Stimulated activated CD4-positive, alpha-beta T cell treated with anti-CD3 and anti-CD28 coated beads, TNF-alpha, amount 100 ng/mL, for 1 hour (primary cell): ENCODE data around the gene SUPT3H.
"Not testable (repeated sequence)": the region's sequence is repeated elsewhere in the genome, so short reads cannot be mapped to it uniquely, and the experiment has no call there.

ENCODE experiments used
- DNase-seq, 3 donors: peaks; one replicate each; pipeline ENCODE4 v3.0.0-alpha.2; 2020; ENCODE audit warnings: low read depth in 3 of 3, low spot score in 1 of 3

Gene SUPT3H

DNA sequence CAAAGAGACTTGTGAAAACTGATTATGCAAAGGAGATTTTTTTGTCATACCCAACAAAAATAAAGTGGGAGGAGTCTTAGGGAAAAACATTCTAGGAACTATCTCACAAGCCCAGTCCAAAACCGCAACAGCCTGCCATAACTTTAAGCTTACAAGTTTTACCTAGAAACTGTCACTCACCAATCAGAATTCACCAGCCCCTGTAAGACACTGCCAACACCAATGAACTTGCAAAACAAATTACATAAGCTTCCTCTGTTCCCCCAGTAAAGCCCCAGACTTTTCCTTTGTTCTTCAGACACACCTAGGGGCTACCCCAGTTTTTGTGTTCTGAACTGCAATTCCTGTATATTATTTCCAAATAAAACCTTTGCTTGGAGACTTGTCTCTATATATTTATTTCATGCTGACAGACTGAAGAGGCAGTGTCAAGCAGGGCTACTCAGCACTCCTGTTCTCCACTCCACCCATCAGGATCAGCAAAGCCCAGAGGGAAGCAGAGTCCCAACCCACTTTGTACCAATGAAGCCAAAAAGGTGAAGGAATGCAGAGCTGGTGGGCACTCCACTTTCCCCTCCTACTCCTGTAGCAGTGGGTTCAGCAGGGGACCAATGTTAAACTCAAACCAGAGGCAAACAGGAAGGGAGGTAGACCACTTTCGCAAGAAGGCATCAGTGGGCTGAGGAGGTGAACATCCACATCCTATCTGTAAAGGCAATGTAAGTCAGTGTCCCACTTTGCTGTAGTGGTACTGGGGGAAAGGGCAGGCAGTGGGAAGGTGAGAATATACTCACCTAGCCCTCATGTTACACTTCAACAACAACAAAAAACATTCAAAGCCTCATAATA is 192.1 kb downstream of the SUPT3H start:
- DNase-seq: no peak

DNA sequence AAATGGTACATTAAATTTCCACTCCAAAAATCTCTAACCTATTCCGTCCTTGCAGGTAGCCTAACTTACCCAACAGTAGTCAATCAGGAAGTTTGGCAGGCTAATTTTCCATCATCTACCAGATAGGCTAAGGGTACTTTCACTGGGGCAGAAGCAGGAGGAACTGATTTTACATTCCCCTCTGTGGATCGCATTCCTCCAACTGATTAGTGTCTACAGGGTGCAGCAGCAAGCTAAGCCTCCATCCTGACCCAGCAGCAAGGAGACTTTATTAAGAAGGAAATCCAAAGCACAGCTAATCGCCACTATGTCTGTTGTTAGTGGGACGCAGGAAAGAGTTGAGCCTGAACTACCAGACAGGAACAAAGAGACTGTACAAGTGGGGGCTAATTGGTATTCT is 192.8 kb downstream of the SUPT3H start:
- DNase-seq: no peak

DNA sequence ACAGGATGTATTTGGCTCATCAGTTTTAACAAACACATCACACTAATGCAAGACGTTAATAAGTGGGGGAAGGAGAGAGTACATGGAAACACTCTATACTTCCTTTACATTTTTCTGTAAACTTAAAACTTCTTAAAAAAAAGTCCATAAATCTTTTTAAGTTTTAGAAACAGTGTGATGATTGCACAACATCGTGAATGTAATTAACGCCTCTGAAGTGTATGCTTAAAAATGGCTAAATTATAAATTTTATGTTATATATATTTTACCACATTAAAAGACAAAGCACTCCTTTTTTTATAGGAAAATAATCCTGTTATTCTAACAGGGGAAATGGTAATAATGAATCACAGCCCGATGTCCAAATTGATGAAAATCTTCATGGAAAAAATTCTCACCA is 193.7 kb downstream of the SUPT3H start:
- DNase-seq: no peak

- not testable (repeated sequence) for DNase-seq
Observed at GRCh38 chr6:45176373-45176772, 201.4 kb downstream of the SUPT3H start.

- no peak for DNase-seq
Observed at GRCh38 chr6:45175272-45175671, 202.5 kb downstream of the SUPT3H start.

DNA sequence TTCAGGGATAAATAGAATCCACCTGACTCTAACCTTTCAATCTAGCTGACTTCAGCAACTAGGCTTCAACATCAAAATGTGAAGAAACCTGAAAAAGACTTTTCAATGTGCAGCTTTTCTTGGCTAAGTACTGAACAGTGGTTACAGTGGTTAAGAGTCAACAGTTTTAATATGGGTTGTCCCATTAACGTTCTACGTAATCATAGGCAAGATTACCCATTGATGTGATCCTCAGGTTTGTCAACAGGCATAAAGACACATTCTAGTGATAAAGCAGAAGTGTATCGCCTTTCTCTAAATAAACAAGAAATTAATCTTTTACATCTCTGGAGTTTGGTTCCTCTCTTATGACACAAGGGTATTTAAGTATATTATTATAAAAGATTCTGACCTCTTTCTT is 203.7 kb downstream of the SUPT3H start:
- DNase-seq: no peak

GRCh38 chr6:45171380-45171779 is 206.4 kb downstream of the SUPT3H start:
- DNase-seq: no peak

DNA sequence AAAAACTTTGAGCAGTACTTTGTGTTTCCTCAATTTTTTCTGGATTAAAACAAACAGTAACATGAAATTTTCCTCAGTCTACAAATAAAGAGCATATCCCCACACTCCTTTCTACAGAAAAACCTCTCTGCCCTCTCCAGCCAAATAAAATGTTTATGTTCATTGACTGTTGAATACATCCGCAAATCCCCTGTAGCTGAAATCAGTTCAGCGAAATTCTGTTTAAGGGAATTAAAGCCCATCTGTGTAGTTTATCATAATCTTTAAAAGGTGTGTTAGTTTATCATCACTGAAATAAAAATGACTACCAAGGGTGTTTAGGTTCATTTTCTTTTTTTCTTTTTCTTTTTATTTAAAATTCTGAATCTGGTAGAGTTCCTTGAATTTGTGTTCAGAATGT is 207.4 kb downstream of the SUPT3H start:
- DNase-seq: no peak

- no peak for DNase-seq
Observed at GRCh38 chr6:45169815-45170214, 207.9 kb downstream of the SUPT3H start.

GRCh38 chr6:45163952-45164766 is 213.6 kb downstream of the SUPT3H start:
- no peak for DNase-seq

- no peak for DNase-seq
Observed at GRCh38 chr6:45160305-45160704, 217.4 kb downstream of the SUPT3H start.

DNA sequence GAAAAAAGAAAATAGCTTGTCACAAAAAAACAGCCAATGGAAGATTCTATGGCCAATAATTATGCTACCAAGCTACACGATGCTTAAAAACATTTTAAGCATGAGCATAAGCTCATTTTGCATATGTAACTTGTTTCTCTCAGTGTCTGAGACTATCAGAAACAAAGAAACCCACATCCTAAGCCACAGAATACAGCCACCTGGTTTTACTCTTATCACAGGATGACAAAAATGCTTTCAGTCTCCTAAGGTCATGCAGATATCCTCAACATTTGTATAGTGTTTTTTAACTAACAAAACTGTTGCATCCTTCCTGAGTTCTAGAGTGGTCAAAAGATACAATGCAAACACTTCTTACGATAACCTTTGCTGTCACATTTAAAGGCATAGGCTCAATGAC is 221.7 kb downstream of the SUPT3H start:
- DNase-seq: no peak

- DNase-seq: no peak
Observed at GRCh38 chr6:45155341-45155894, 222.3 kb downstream of the SUPT3H start.

DNA sequence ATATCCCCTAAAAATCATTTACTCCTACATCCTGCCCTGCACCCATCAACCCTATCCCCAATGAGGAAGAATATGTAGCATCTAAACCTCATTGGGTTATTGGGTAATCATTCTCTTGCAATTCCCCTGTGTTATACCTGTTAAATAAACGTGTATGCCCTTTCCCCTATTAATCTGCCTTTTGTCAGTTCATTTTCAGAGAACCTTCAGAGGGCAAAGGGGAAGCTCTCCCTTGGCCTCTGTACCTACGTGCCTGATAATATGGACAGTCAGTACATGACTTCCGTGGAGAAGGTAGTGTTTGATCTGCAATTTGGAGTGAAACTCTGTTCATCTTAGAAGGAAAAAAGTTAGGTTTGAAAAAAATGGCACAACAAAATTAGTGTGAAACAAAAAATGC is 223.1 kb downstream of the SUPT3H start:
- no peak for DNase-seq

DNA sequence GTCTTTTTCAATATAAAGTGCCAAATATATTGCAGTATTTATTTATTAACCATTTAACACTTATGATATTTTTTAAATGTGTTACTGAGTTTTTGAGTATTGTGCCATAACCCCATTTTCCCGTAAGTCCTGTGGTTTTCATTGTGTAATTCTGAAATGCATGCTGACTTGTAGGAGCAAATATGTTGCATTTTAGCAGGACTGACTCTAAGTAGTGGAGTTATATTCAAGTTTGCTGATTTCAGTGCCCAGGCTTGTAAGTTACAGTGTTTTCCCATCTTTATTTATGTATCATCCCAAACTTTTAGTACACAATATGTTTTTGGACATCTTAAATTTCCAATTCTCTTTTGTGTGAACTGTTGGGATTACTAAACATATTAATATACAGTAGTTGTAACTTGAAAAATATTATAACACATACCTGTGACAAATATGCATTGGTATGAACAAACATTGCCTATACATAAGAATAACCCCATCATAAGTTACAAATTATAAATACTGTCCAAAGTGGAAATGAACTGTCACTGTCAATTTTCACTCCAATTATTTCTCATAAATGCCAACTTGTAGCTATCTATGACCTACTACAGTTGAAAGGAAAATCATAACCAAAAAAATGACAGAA is 228.9 kb downstream of the SUPT3H start:
- DNase-seq: no peak

DNA sequence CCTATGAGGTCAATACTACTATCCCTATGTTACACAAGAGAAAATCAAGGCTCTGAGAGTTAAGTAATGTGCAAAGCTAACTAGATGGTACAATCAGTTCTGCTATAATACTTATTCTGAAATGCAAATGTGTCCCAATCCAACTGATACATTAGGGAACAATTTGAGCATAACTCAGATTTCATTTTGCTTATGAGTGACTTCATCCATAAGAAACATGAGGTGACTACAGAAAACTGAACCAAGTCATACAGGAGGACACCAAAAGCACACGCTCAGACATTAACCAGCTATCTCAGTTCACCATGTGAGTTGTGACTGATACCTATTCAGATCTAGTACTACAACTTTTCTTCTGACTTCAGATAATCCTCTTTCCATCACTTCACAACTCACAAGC is 229.5 kb downstream of the SUPT3H start:
- DNase-seq: no peak

GRCh38 chr6:45145658-45146057 is 232.1 kb downstream of the SUPT3H start:
- DNase-seq: not testable (repeated sequence)

GRCh38 chr6:45138765-45139164 is 239.0 kb downstream of the SUPT3H start:
- no peak for DNase-seq

DNA sequence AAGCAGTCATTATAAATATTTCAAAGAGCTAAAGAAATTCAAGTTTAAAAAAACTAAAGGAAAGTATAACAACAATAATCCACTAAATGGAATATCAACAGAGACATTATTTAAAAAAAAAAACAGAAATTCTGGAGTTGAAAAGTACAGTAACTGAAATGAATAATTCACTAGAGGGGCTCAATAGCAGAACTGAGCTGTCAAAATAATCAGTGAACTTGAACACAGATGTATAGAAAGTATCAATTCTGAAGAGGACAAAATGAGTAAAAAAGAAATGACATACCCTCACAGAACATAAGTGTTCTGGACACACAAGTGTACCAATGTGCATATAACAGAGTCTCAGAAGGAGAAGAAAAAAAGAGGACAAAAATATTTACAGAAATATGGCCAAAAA is 241.2 kb downstream of the SUPT3H start:
- DNase-seq: no peak

GRCh38 chr6:45132658-45133294 is 245.0 kb downstream of the SUPT3H start:
- no peak for DNase-seq

- no peak for DNase-seq
Observed at GRCh38 chr6:45132059-45132458, 245.7 kb downstream of the SUPT3H start.
